ENCODE measurements around the gene AKIRIN1. TPM values are rescaled to one million over a fixed set of nuclear protein-coding genes. Genes with fewer than 3 reads are reported as not detected.

Gene AKIRIN1
- total and polyA plus RNA-seq, 10 of the 15 experiments (the other 5 are each of a cell fraction or from before 2014, with no cell fraction given), result 7.5 to 72.3 (median 50.4) TPM

DNA sequence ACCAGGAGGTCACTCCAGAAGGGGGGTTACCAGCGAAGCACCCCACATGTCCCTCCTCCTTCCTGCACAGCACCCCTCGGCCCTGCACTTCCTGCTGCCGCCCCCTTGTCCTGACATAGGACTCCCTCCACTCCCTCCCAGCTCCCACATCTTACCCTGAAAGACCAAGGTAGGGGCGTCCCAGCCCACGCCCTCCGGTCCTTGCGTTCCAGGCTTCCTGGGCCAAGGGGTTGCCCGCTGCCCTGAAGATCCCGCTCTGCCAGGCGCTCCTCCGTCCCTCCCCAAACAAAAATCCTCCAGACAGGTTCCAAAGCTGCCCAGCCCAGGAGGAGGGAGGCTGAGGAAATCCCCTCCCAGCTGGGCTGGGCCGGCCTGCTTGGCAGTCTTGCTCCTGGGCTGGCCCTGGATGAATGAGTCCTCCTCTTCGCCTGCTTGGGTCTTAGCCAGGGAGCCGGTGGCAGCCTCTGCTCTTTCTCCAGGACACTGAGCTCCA, 49.5 kb upstream of the AKIRIN1 start, which contains the start of gene RHBDL2:
Gene RHBDL2 (minus strand): TSS at position 304 of the 493 bp plus-strand sequence. CDS start 22,618 bp downstream, outside the sequence.
- TF ChIP-seq RAD21 (IDR thresholded peaks at IDR 0.05; ENCODE audit: insufficient read depth, low read depth, low read length), result no peak
- no peak for TF ChIP-seq KAT2A (conservative IDR thresholded peaks at IDR 0.05; ENCODE audit: control insufficient read depth, low read depth, low read length)
- no peak for TF ChIP-seq SIX5 (IDR thresholded peaks at IDR 0.05; ENCODE audit: low read depth, low read length, severe bottlenecking)
- no peak for TF ChIP-seq MEF2A (IDR thresholded peaks at IDR 0.05; ENCODE audit: insufficient read depth, low read depth, low read length)
- no peak for TF ChIP-seq TARDBP (IDR thresholded peaks at IDR 0.05; ENCODE audit: borderline replicate concordance)
- TF ChIP-seq, protein P1, sequence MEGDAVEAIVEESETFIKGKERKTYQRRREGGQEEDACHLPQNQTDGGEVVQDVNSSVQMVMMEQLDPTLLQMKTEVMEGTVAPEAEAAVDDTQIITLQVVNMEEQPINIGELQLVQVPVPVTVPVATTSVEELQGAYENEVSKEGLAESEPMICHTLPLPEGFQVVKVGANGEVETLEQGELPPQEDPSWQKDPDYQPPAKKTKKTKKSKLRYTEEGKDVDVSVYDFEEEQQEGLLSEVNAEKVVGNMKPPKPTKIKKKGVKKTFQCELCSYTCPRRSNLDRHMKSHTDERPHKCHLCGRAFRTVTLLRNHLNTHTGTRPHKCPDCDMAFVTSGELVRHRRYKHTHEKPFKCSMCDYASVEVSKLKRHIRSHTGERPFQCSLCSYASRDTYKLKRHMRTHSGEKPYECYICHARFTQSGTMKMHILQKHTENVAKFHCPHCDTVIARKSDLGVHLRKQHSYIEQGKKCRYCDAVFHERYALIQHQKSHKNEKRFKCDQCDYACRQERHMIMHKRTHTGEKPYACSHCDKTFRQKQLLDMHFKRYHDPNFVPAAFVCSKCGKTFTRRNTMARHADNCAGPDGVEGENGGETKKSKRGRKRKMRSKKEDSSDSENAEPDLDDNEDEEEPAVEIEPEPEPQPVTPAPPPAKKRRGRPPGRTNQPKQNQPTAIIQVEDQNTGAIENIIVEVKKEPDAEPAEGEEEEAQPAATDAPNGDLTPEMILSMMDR (IDR thresholded peaks at IDR 0.05 in 2 of 3, conservative IDR thresholded peaks at IDR 0.05 in 1 of 3; ENCODE audit: control insufficient read depth in 2 of 3, extremely low read depth in 1 of 3, insufficient read depth in 1 of 3, low read depth in 3 of 3, low read length in 3 of 3), result no peak
- no peak for TF ChIP-seq NR2F1 (conservative IDR thresholded peaks at IDR 0.05)
- no peak for TF ChIP-seq NFYA (IDR thresholded peaks at IDR 0.05; ENCODE audit: borderline replicate concordance, low read depth, low read length)
- TF ChIP-seq GATAD2B (conservative IDR thresholded peaks at IDR 0.05; ENCODE audit: low read depth), result no peak
- no peak for TF ChIP-seq HDAC6 (IDR thresholded peaks at IDR 0.05; ENCODE audit: unreplicated experiment)
- no peak for TF ChIP-seq NR2C1 (IDR thresholded peaks at IDR 0.05)
- TF ChIP-seq, protein P2, sequence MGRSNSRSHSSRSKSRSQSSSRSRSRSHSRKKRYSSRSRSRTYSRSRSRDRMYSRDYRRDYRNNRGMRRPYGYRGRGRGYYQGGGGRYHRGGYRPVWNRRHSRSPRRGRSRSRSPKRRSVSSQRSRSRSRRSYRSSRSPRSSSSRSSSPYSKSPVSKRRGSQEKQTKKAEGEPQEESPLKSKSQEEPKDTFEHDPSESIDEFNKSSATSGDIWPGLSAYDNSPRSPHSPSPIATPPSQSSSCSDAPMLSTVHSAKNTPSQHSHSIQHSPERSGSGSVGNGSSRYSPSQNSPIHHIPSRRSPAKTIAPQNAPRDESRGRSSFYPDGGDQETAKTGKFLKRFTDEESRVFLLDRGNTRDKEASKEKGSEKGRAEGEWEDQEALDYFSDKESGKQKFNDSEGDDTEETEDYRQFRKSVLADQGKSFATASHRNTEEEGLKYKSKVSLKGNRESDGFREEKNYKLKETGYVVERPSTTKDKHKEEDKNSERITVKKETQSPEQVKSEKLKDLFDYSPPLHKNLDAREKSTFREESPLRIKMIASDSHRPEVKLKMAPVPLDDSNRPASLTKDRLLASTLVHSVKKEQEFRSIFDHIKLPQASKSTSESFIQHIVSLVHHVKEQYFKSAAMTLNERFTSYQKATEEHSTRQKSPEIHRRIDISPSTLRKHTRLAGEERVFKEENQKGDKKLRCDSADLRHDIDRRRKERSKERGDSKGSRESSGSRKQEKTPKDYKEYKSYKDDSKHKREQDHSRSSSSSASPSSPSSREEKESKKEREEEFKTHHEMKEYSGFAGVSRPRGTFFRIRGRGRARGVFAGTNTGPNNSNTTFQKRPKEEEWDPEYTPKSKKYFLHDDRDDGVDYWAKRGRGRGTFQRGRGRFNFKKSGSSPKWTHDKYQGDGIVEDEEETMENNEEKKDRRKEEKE (IDR thresholded peaks at IDR 0.05), result no peak
- no peak for TF ChIP-seq PAX5 (IDR thresholded peaks at IDR 0.05; ENCODE audit: borderline replicate concordance, low read depth, low read length)
- TF ChIP-seq MYB (IDR thresholded peaks at IDR 0.05; ENCODE audit: borderline replicate concordance, low read depth, low read length), result no peak
- TF ChIP-seq, protein P3, sequence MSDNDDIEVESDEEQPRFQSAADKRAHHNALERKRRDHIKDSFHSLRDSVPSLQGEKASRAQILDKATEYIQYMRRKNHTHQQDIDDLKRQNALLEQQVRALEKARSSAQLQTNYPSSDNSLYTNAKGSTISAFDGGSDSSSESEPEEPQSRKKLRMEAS (IDR thresholded peaks at IDR 0.05; ENCODE audit: low read depth, low read length), result no peak
- TF ChIP-seq HDAC2 (IDR thresholded peaks at IDR 0.05), result no peak
- TF ChIP-seq ETV6 (conservative IDR thresholded peaks at IDR 0.05 in 1 of 2, IDR thresholded peaks at IDR 0.05 in 1 of 2; ENCODE audit: borderline replicate concordance in 1 of 2, low read depth in 1 of 2), result no peak
- TF ChIP-seq RBBP5 (conservative IDR thresholded peaks at IDR 0.05), result no peak
- intact Hi-C loops (cut with micrococcal nuclease; ENCODE audit: unreplicated experiment) (no loop called here), in situ Hi-C loops (cut with MboI) (no loop called here)
- no peak within 1 kb of the TSS for H2AFZ ChIP-seq (ENCODE audit: control insufficient read depth, low read depth, low read length)
- no peak within 1 kb of the TSS for H3K27ac ChIP-seq (ENCODE audit: control insufficient read depth, insufficient read depth)
- no peak within 1 kb of the TSS for H3K9ac ChIP-seq (ENCODE audit: control insufficient read depth, insufficient read depth, low read length)
- H3K9me3 ChIP-seq (replicated peaks; ENCODE audit: control insufficient read depth, insufficient read depth, low read length), result no peaks in the 10 kb centered on the region
- DNase-seq (ENCODE audit: low read depth, low spot score) (no peak), ATAC-seq (no peak), FAIRE-seq (no peak)
- SMC1A ChIA-PET (ENCODE audit: uncharacterized antibody, unreplicated experiment), result interaction anchor here (0.6 kb wide), 1 partner anchor 16 kb away, joined by 4 read pairs; no protein-coding TSS in a partner anchor
- WGBS (ENCODE audit: insufficient coverage, insufficient replicate concordance, low lambda C conversion rate, missing lambda C conversion rate), result 57% methylated on average over 14 of the region's 14 CpGs
- CTCF ChIA-PET, result no interaction called here
- H3K4me1 ChIP-seq (ENCODE audit: control insufficient read depth, insufficient read depth, low read length), result no peaks in the 10 kb centered on the region
- H3K4me2 ChIP-seq (ENCODE audit: control insufficient read depth, insufficient read depth), result no peak within 1 kb of the TSS
- POLR2A ChIA-PET, result no interaction called here
- no TSS peak for BruUV-seq (replicated peaks)
- no peaks in the 10 kb centered on the region for H3K79me2 ChIP-seq (ENCODE audit: control insufficient read depth, insufficient read depth, low read length)
- H3K27me3 ChIP-seq (replicated peaks in 1 of 2; ENCODE audit: control insufficient read depth in 2 of 2, insufficient read depth in 2 of 2, low read length in 1 of 2), result no peaks in the 10 kb centered on the region; a peak in 1 of 4 replicates
- H3K36me3 ChIP-seq (ENCODE audit: control insufficient read depth in 2 of 2, insufficient read depth in 2 of 2, low read length in 1 of 2), result no peaks in the 10 kb centered on the region
- no peaks in the 10 kb centered on the region for H4K20me1 ChIP-seq (ENCODE audit: control insufficient read depth, insufficient read depth)
- RAD21 ChIA-PET (ENCODE audit: unreplicated experiment), result no interaction called here
- H3K4me3 ChIP-seq, result no peak within 1 kb of the TSS
